ENCODE measurements around the gene NUDT16L1.
"Not testable (repeated sequence)": the region's sequence is repeated elsewhere in the genome, so short reads cannot be mapped to it uniquely, and the experiment has no call there.

DNA sequence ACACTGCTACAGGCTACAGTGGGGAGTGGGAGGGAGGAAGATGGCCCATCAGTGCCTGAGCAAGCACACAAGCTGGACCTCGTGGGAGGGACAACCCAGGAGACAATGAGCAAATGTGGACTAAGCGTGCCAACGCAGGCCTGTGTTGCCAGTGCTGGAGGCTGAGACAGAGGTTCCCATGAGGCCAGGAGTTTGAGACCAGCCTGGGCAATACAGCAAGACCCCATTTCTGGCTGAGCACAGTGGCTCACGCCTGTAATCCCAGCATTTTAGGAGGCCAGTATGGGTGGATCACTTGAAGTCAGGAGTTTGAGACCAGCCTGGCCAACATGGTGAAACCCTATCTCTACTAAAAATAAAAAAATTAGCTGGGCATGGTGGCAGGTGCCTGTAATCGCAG is 45.0 kb downstream of the NUDT16L1 start:
- TF ChIP-seq POLR2A, CTCF (IDR thresholded peaks at IDR 0.05): not testable (repeated sequence)
